ENCODE measurements around the gene C11orf24. TPM values are rescaled to one million over a fixed set of nuclear protein-coding genes. Genes with fewer than 3 reads are reported as not detected.
A peak's percentile ranks its signal among the peaks of the same experiment; 100 is the strongest.
"Not testable (repeated sequence)": the region's sequence is repeated elsewhere in the genome, so short reads cannot be mapped to it uniquely, and the experiment has no call there.

Gene C11orf24
- total RNA-seq, 2 donors from 2014 or later: 31.7 to 36.5 TPM

GRCh38 chr11:68243847-68244246 is 27.9 kb downstream of the C11orf24 start:
- H3K27ac Mint-ChIP-seq; DNase-seq (ENCODE audit: low spot score in 2 of 2); ATAC-seq; H3K36me3 Mint-ChIP-seq; H3K9me3 Mint-ChIP-seq: not testable (repeated sequence)

- H3K9me3 Mint-ChIP-seq: no peaks in the 10 kb centered on the region
- ATAC-seq (no peak), DNase-seq (ENCODE audit: low spot score in 2 of 2) (no peak)
- no peaks in the 10 kb centered on the region for H3K36me3 Mint-ChIP-seq
- no peak overlapping the region for H3K27ac Mint-ChIP-seq
Observed at GRCh38 chr11:68242616-68243015, 29.2 kb downstream of the C11orf24 start.

- Mint-ChIP-seq H3K27ac (no peak overlapping the region), H3K36me3 (peaks cover 0 to 15% of the 10 kb centered on the region in 2 donors), H3K9me3 (peaks cover 9 to 10% of the 10 kb centered on the region in 2 donors)
- DNase-seq (ENCODE audit: low spot score in 2 of 2): no peak
- no peak for ATAC-seq
Observed at GRCh38 chr11:68231621-68232020, 40.2 kb downstream of the C11orf24 start.

GRCh38 chr11:68229601-68230000 is 42.2 kb downstream of the C11orf24 start:
- DNase-seq (ENCODE audit: low spot score in 2 of 2): no peak
- Mint-ChIP-seq H3K9me3 (peaks cover 9 to 10% of the 10 kb centered on the region in 2 donors), H3K27ac (no peak overlapping the region)

GRCh38 chr11:68226421-68226820 is 45.4 kb downstream of the C11orf24 start:
- ATAC-seq (no peak), DNase-seq (ENCODE audit: low spot score in 2 of 2) (no peak)
- Mint-ChIP-seq H3K9me3 (peaks cover 9 to 10% of the 10 kb centered on the region in 2 donors), H3K36me3 (peaks cover 0 to 15% of the 10 kb centered on the region in 2 donors), H3K27ac (no peak overlapping the region)

More at GRCh38 chr11:68229601-68230000, 42.2 kb downstream of the C11orf24 start:
- peaks cover 0 to 15% of the 10 kb centered on the region in 2 donors for H3K36me3 Mint-ChIP-seq
- ATAC-seq: no peak

- Mint-ChIP-seq H3K9me3 (peaks cover 9 to 10% of the 10 kb centered on the region in 2 donors), H3K36me3 (peaks cover 0 to 13% of the 10 kb centered on the region in 2 donors), H3K27ac (no peak overlapping the region)
- DNase-seq (ENCODE audit: low spot score in 2 of 2): no peak
- ATAC-seq: no peak
Observed at GRCh38 chr11:68224606-68225005, 47.2 kb downstream of the C11orf24 start.

- H3K27ac Mint-ChIP-seq: no peak overlapping the region
- H3K36me3 Mint-ChIP-seq: no peaks in the 10 kb centered on the region
Observed at GRCh38 chr11:68223275-68223674, 48.5 kb downstream of the C11orf24 start.

GRCh38 chr11:68221406-68221805 is 50.4 kb downstream of the C11orf24 start:
- Mint-ChIP-seq H3K9me3 (no peaks in the 10 kb centered on the region), H3K27ac (no peak overlapping the region), H3K36me3 (no peaks in the 10 kb centered on the region)
- DNase-seq (ENCODE audit: low spot score in 2 of 2) (no peak), ATAC-seq (no peak)

More at GRCh38 chr11:68223275-68223674, 48.5 kb downstream of the C11orf24 start:
- DNase-seq (ENCODE audit: low spot score in 2 of 2) (no peak), ATAC-seq (no peak)
- peaks cover 0 to 4% of the 10 kb centered on the region in 2 donors for H3K9me3 Mint-ChIP-seq

GRCh38 chr11:68216171-68216938 is 55.4 kb downstream of the C11orf24 start:
- ATAC-seq: no peak

GRCh38 chr11:68215524-68216170 is 56.1 kb downstream of the C11orf24 start:
- Mint-ChIP-seq H3K36me3 (peaks cover 0 to 5% of the 10 kb centered on the region in 2 donors), H3K9me3 (no peaks in the 10 kb centered on the region), H3K27ac (peak overlapping the region in 1 of 2 donors; percentile 14)
- DNase-seq (ENCODE audit: low spot score in 2 of 2) (no peak), ATAC-seq (no peak)

More at GRCh38 chr11:68216171-68216938, 55.4 kb downstream of the C11orf24 start:
- no peak for DNase-seq (ENCODE audit: low spot score in 2 of 2)
- H3K36me3 Mint-ChIP-seq: peaks cover 0 to 5% of the 10 kb centered on the region in 2 donors
- H3K27ac Mint-ChIP-seq: no peak overlapping the region
- H3K9me3 Mint-ChIP-seq: no peaks in the 10 kb centered on the region

- H3K9me3 Mint-ChIP-seq: no peaks in the 10 kb centered on the region
- H3K36me3 Mint-ChIP-seq: peaks cover 0 to 5% of the 10 kb centered on the region in 2 donors
- peak overlapping the region; percentile 14 to 79 for H3K27ac Mint-ChIP-seq
- ATAC-seq (no peak), DNase-seq (ENCODE audit: low spot score in 2 of 2) (peak in 1 of 2 donors; percentile 30)
Observed at GRCh38 chr11:68215087-68215445, 56.7 kb downstream of the C11orf24 start.

- no peaks in the 10 kb centered on the region for H3K9me3 Mint-ChIP-seq
- ATAC-seq (peak in 1 of 2 donors; percentile 8), DNase-seq (ENCODE audit: low spot score in 2 of 2) (no peak)
- H3K36me3 Mint-ChIP-seq: peaks cover 0 to 5% of the 10 kb centered on the region in 2 donors
- H3K27ac Mint-ChIP-seq: peak overlapping the region in 1 of 2 donors; percentile 14
Observed at GRCh38 chr11:68214173-68215086, 57.3 kb downstream of the C11orf24 start.

GRCh38 chr11:68213555-68214172 is 58.1 kb downstream of the C11orf24 start:
- H3K27ac Mint-ChIP-seq: peak overlapping the region in 1 of 2 donors; percentile 88
- DNase-seq (ENCODE audit: low spot score in 2 of 2): peak; percentile 79 to 91
- peak; percentile 63 to 74 for ATAC-seq
- H3K9me3 Mint-ChIP-seq: no peaks in the 10 kb centered on the region
- H3K36me3 Mint-ChIP-seq: peaks cover 0 to 5% of the 10 kb centered on the region in 2 donors

- peak in 1 of 2 donors; percentile 0 for ATAC-seq
- peak in 1 of 2 donors; percentile 64 for DNase-seq (ENCODE audit: low spot score in 2 of 2)
- Mint-ChIP-seq H3K27ac (peak within 1 kb of the TSS; percentile 86 to 88), H3K9me3 (no peaks in the 10 kb centered on the region), H3K36me3 (peaks cover 0 to 5% of the 10 kb centered on the region in 2 donors)
Observed at GRCh38 chr11:68213135-68213515, 58.6 kb downstream of the C11orf24 start, which contains the start of gene KMT5B. TSS of gene KMT5B (minus strand) at chr11:68213296. CDS start at chr11:68190076, 23,220 bp downstream.

GRCh38 chr11:68212421-68213134 is 59.2 kb downstream of the C11orf24 start:
- Mint-ChIP-seq H3K36me3 (peaks cover 0 to 5% of the 10 kb centered on the region in 2 donors), H3K9me3 (no peaks in the 10 kb centered on the region), H3K27ac (peak overlapping the region; percentile 86 to 88)
- ATAC-seq (peak; percentile 63 to 67), DNase-seq (ENCODE audit: low spot score in 2 of 2) (peak; percentile 52 to 71)
